ENCODE data around the gene GORASP1.
A peak's percentile ranks its signal among the peaks of the same experiment; 100 is the strongest.

The GORASP1 gene

DNA sequence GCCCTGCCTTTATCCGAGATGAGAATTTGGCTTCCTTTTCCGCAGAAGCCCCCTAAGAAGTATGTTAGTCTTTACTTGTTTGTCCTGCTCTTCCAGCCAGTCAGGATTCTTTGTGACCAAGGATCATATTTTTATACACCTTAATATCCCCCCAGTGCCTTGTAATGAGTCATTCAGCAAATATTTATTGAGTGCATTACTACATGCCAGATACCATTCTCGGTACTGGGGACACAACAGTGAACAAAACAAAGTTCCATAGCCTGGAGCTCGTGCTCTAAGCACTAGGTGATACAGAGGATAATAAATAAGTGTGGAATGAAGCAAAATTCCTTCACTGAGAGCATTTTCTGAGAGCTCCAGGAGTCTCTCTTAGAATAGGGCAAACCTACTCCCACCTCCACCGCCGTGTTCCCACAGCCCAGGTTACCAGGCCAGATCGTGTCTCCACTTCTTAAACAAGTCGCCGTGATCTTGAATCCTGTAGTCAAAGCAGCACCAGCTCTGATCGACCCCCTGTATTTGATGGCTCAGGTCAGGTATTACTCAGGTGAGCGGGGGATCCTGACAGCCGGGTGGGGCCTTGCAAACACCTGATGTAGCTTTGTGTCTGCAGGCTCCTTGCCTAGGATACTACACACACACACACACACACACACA, 18.5 kb upstream of the GORASP1 start:
- DNase-seq (ENCODE audit: low spot score): no peak

GRCh38 chr3:39124876-39125840, 17.7 kb upstream of the GORASP1 start:
- DNase-seq (ENCODE audit: low spot score): no peak

DNA sequence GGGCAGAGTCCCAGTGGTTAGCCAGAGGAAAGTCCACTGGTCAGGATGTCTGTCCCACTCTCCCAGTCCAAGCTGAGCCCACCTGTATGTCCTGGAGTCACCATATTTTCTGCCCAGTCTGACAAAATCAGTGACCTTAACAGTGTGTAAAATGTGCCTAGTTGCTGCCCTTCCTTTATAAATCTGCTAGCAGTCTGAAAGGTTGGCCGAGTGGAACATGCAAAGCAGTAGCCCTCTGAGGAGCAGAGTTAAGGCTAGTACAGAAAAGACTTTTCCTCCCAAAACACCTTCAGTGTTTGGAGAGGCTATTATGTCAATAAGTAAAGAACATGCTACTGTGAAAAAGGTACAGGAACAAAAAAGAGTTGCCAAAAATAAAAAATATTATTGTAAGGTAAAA, 15.4 kb upstream of the GORASP1 start:
- no peak for DNase-seq (ENCODE audit: low spot score)

DNA sequence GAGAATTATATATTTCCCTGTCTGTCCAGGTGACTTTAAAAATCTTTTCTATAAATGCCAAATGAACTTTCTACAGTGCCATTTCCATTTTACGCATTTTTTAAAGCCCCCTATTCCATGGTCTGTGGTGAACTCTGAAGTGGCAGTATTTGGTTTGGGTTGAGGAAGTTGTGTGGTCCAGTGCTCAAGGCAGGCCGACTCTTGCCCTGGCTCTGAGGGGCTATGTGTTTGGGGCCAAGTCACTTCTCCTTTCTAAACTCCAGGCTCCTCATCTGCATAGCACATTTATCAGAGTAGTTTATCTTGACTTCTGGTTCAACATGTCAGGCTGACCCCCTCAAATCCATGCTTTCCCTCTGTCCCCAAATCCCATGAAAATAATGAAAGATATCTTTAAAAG, 14.2 kb upstream of the GORASP1 start:
- no peak for DNase-seq (ENCODE audit: low spot score)

- no peak for DNase-seq (ENCODE audit: low spot score)
These were observed 11.7 kb upstream of the GORASP1 start for GRCh38 chr3:39118931-39119660.

GRCh38 chr3:39118079-39118478, 10.7 kb upstream of the GORASP1 start:
- no peak for DNase-seq (ENCODE audit: low spot score)

- no peak for DNase-seq (ENCODE audit: low spot score)
These were observed 8.4 kb upstream of the GORASP1 start for GRCh38 chr3:39115870-39116269.

GRCh38 chr3:39114456-39114855, 7.0 kb upstream of the GORASP1 start:
- no peak for DNase-seq (ENCODE audit: low spot score)

- DNase-seq (ENCODE audit: low spot score): no peak
These were observed 5.9 kb upstream of the GORASP1 start for GRCh38 chr3:39113291-39113690.

GRCh38 chr3:39112535-39112934, 5.1 kb upstream of the GORASP1 start:
- DNase-seq (ENCODE audit: low spot score): no peak

DNA sequence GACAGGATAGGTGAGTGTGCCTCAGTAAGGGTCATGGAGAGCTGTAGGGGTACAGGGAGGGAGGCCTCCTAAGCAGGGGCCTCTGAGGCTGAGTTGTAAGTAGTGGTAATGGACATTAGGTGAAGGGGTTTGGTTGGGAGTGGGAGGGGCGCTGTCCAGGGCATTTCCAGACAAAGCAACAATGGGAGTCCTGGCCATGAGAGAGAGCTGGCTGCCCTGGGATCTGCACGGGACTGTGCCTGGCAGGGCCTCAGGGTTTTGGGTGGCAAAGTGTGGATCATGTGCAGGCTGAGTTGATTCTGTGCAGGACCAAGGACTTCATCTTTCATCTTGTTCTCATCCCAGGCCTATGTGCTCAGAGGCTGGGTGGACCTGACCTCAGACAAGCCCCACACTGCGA, 4.7 kb upstream of the GORASP1 start:
- no peak for DNase-seq (ENCODE audit: low spot score)

- no peak for DNase-seq (ENCODE audit: low spot score)
These were observed 2.7 kb upstream of the GORASP1 start for GRCh38 chr3:39110041-39110639.

GRCh38 chr3:39109086-39109485, 1.7 kb upstream of the GORASP1 start:
- no peak for DNase-seq (ENCODE audit: low spot score)

DNA sequence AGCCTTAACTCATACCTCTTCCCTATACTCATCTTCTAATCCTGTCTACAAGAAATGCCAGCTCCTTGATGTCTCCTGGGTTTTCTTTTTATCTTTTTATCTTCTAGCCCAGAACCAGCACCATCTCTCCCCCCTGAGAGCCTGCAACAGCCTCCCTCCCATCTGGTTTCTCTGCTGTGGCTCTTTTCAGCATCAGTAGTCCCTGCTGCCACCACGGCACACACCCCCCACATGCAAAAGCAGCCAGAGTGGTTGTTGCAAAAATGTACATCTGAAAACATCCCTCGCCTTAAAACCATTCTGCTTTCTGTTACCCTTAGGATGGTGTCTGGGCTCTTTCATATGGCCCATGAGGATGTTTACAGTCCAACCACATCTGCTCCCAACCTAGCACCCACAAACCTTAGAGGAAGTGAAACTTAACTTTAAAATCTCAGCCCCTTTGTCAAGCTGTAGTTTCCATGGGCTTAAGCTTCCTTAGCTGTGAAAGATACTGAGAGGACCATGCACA, 828 bp upstream of the GORASP1 start:
- peak; percentile 39 for DNase-seq (ENCODE audit: low spot score)

DNA sequence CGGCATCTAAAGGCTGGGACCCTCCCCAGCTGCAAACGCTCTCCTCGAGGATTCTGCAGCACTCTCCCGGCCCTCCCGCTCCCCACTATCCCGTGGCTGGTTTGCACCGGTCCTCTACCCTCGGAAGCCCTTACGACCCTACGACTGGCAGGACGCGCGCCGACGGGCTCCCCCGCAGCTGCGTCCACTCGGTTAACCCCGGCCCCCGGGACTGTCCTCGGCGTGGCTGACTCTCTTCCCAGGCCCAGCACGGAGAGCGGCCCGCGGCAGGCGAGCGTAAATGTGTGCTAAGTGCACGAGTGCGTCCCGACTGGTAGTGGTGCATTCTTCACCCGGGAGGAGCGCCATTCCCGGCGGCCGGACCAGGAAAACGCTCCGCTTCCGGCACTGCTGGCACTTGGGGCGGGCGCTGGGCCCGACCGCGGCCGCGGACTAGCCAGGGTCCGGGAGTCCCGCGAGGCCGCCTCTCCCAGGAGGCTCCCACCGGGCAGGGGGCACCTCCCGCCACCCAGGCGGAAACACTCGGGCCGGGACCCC, 508 bp downstream of the GORASP1 start:
- DNase-seq (ENCODE audit: low spot score): no peak

- no peak for DNase-seq (ENCODE audit: low spot score)
These were observed 1.1 kb downstream of the GORASP1 start for GRCh38 chr3:39106281-39106811.

GRCh38 chr3:39105687-39106063, 1.8 kb downstream of the GORASP1 start:
- no peak for DNase-seq (ENCODE audit: low spot score)

- peak; percentile 47 for DNase-seq (ENCODE audit: low spot score)
These were observed 2.3 kb downstream of the GORASP1 start for GRCh38 chr3:39104961-39105686.

DNA sequence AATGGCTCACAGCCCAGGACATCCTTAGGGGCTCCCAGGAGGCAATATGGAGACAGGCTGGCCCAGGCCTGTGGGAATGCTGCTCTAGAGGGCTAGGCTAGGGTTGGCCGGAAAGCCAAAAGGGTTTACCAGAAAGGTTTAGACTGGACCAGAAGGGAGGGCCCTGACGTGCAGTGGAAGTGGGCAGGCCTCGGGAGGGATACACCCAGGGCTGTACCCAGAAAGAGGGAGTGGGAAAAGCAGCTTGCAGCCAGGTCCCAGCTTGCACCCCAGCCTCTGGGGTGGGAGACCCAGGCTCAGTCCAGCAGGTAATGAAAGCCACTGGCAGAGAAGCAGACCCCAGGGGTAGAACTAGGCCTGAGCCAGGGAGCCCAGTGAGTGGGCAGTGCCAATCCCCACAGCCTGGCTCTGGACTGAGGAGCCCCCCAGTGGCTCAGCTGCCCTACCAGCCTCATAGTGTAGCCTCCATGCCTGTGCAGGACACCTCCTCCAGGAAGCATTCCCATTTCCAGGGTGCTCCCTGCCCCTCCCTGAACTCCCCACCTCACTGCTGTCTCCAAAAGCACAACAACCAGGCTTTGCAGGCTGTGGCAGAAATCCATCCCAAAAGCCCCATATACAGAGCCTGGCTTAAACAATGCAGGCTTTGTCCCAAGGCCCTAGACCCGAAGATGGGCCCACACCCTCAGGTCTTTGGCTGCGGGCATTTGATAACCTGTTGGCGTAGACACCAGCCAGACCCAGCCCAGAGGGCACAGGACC, 3.5 kb downstream of the GORASP1 start:
- no peak for DNase-seq (ENCODE audit: low spot score)

DNA sequence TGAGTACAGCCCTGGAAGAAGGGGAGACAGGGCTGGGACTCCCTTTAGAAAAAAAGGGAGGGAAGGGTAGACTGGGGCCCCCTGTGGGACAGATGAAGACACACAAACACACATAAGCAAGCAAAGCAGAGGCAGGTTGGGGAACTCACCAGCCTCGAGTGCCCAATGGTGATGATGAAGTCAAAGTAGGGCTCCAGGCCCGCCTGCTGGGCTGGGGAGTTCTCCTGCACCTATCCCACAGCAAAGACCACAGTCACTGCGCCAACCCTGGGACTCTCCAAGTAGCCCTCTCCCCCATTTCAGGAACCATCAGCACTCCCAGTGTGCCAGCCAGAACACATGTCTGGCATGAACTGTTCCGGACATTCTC, 4.1 kb downstream of the GORASP1 start:
- DNase-seq (ENCODE audit: low spot score): no peak

All from CD4-positive, alpha-beta T cell treated with Interleukin-15 for 4 hours (primary cell).